Smooth muscle cell (in vitro differentiated cells): ENCODE results near the gene CUEDC1. TPM values are rescaled to one million over a fixed set of nuclear protein-coding genes. Genes with fewer than 3 reads are reported as not detected.

ENCODE experiments used
- DNase-seq: peaks from one replicate; lab custom pipeline; 2025; ENCODE audit not compliant: unreplicated experiment; lab: John Stamatoyannopoulos, UW
- H2AFZ ChIP-seq: fragments of 200-600 bp; sonication (generic); 2 replicates; pipeline ENCODE4 v1.6.0; 2016; ENCODE audit warnings: antibody characterized with exemption, low read depth, mild to moderate bottlenecking
- H3F3A ChIP-seq: fragments of 200-600 bp; sonication (generic); 2 replicates; pipeline ENCODE4 v1.6.0; 2017; ENCODE audit warnings: antibody characterized with exemption, low read depth
- H3K27ac ChIP-seq: fragments of 200-600 bp; sonication (generic); 2 replicates; pipeline ENCODE4 v1.5.1; 2016; ENCODE audit warnings: low read depth, mild to moderate bottlenecking
- H3K27me3 ChIP-seq: fragments of 200-600 bp; sonication (generic); 2 replicates; pipeline ENCODE4 v1.6.1; 2016; ENCODE audit warnings: low read depth, mild to moderate bottlenecking
- H3K36me3 ChIP-seq: fragments of 200-600 bp; sonication (generic); 2 replicates; pipeline ENCODE4 v1.5.1; 2016; ENCODE audit warnings: low read depth
- H3K4me1 ChIP-seq: fragments of 200-600 bp; sonication (generic); 2 replicates; pipeline ENCODE4 v1.5.1; 2016; ENCODE audit warnings: low read depth
- H3K4me2 ChIP-seq: fragments of 200-600 bp; sonication (generic); 2 replicates; pipeline ENCODE4 v1.6.0; 2016; ENCODE audit warnings: mild to moderate bottlenecking
- H3K4me3 ChIP-seq: fragments of 200-600 bp; sonication (generic); 2 replicates; pipeline ENCODE4 v1.5.1; 2016; ENCODE audit warnings: mild to moderate bottlenecking
- H3K79me2 ChIP-seq: fragments of 200-600 bp; sonication (generic); 2 replicates; pipeline ENCODE4 v1.6.0; 2016; ENCODE audit warnings: low read depth, mild to moderate bottlenecking
- H3K9ac ChIP-seq: fragments of 200-600 bp; sonication (generic); 2 replicates; pipeline ENCODE4 v1.6.0; 2016; ENCODE audit warnings: low read depth
- H3K9me3 ChIP-seq: fragments of 200-600 bp; sonication (generic); replicated peaks from 2 replicates; pipeline ENCODE4 v1.5.1; 2016; ENCODE audit warnings: low read depth
- H4K20me1 ChIP-seq: fragments of 200-600 bp; sonication (generic); 2 replicates; pipeline ENCODE4 v1.6.0; 2016; ENCODE audit warnings: low read depth
- WGBS: methylation state at CpG from one replicate; pipeline ENCODE4 v1.1.7; 2016; ENCODE audit warnings: low lambda C conversion rate; 5-methylcytosine and 5-hydroxymethylcytosine counted together
- polyA plus RNA-seq: library from polyadenylated mRNA; unstranded; fragments of >200 nt; fragmentation: Nextera tagmentation; extraction: Ambion mirVana; gene quantifications from 2 replicates; pipeline ENCODE4 v1.2.1, GENCODE V29; 2016
- total RNA-seq: library from RNA; depleted of rRNA; stranded (reverse); fragments of >200 nt; gene quantifications from 2 replicates; pipeline ENCODE4 v1.2.3, GENCODE V29; 2014
- TF ChIP-seq, protein P1 (sequence below): fragments of 200-600 bp; sonication (generic); IDR thresholded peaks from 2 replicates; pipeline ENCODE4 v1.5.1; 2017; ENCODE audit warnings: borderline replicate concordance, mild to moderate bottlenecking, antibody characterized with exemption; ENCODE audit not compliant: insufficient read depth, poor library complexity, severe bottlenecking

CUEDC1 gene
- total and polyA plus RNA-seq, 2 experiments from 2014 or later, result 11.1 to 11.7 TPM

DNA sequence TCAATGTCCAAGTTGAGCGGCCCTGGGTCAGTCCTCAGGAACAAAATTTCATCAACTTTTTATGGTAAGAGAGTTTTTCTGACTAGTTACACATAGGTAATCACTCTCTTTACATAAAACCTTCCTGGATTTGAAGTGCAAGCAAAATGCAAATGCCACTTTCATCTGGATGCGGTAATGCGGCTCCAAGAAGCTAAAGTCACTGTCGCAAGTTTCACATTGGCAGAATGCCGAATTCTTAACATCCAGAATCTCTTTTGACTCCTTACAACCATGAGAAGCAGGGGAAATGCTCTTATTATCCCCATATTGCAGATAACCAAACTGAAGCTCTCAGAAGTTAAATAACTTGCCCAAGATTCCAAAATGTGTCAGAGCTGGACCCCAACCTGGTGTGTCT lies 135.3 kb downstream of the CUEDC1 start:
- Histone ChIP-seq H3K4me3 (no peak overlapping the region), H3K9ac (no peak overlapping the region), H3K36me3 (no peaks in the 10 kb centered on the region), H3K27ac (no peak overlapping the region), H3K27me3 (no peaks in the 10 kb centered on the region), H4K20me1 (no peaks in the 10 kb centered on the region), H3K4me2 (no peak overlapping the region), H3K9me3 (no peaks in the 10 kb centered on the region), H3F3A (no peaks in the 10 kb centered on the region), H2AFZ (no peak overlapping the region), H3K79me2 (no peaks in the 10 kb centered on the region), H3K4me1 (peaks cover 11% of the 10 kb centered on the region)
- DNase-seq, result no peak
- TF ChIP-seq, protein P1, sequence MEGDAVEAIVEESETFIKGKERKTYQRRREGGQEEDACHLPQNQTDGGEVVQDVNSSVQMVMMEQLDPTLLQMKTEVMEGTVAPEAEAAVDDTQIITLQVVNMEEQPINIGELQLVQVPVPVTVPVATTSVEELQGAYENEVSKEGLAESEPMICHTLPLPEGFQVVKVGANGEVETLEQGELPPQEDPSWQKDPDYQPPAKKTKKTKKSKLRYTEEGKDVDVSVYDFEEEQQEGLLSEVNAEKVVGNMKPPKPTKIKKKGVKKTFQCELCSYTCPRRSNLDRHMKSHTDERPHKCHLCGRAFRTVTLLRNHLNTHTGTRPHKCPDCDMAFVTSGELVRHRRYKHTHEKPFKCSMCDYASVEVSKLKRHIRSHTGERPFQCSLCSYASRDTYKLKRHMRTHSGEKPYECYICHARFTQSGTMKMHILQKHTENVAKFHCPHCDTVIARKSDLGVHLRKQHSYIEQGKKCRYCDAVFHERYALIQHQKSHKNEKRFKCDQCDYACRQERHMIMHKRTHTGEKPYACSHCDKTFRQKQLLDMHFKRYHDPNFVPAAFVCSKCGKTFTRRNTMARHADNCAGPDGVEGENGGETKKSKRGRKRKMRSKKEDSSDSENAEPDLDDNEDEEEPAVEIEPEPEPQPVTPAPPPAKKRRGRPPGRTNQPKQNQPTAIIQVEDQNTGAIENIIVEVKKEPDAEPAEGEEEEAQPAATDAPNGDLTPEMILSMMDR, result no peak
- WGBS, result 81% methylated on average over 5 of the region's 5 CpGs

DNA sequence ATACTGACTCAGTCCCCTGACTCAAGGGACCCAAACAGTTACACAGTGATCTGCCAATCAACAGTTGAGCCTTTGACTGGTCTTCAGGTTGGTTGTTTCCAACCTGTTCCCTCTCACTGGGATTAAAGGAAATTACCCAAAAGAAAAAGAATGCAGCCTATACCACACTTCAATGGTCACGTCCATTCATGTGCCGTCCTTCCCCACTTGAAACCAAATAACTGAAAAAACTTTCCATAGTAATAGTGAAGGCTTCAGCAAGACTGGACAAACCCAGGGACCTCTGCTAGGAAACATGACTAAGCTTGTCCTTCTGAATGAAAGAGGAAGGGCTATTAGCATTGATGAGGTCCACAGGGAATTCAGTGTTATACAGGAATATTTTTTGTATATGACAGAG lies 135.9 kb downstream of the CUEDC1 start:
- no peak overlapping the region for H3K4me2 ChIP-seq
- H3K4me3 ChIP-seq, result no peak overlapping the region
- no peak for DNase-seq
- no peaks in the 10 kb centered on the region for H4K20me1 ChIP-seq
- H3K79me2 ChIP-seq, result no peaks in the 10 kb centered on the region
- TF ChIP-seq, protein P1, result no peak
- no peak overlapping the region for H3K9ac ChIP-seq
- H3K4me1 ChIP-seq, result peaks cover 11% of the 10 kb centered on the region
- H3F3A ChIP-seq, result no peaks in the 10 kb centered on the region
- no peaks in the 10 kb centered on the region for H3K9me3 ChIP-seq
- H3K27ac ChIP-seq, result no peak overlapping the region
- no peak overlapping the region for H2AFZ ChIP-seq
- no peaks in the 10 kb centered on the region for H3K27me3 ChIP-seq
- WGBS, result 84% methylated on average over 2 of the region's 2 CpGs
- H3K36me3 ChIP-seq, result no peaks in the 10 kb centered on the region

DNA sequence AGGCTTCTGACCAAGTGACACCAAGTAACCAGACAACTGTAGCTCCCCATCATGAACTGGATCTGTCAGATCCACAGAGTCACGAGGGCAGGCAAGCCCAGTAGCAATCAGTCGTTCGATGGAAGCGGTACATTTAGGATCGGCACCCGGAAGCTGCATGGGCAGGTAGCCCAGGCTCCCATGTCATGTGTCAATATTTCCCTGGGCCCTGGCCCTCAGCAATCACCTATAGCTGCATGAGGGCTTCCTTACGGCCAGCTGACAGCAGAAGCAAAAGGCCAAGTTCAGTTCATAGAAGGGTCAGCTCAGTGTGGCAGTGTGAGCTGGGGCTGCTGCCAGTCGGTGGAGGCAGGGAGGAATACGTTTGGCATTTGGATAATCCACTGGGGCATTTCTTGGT lies 137.1 kb downstream of the CUEDC1 start:
- TF ChIP-seq, protein P1, result no peak
- H3K36me3 ChIP-seq, result no peaks in the 10 kb centered on the region
- H3K27ac ChIP-seq, result no peak overlapping the region
- 82% methylated on average over 9 of the region's 9 CpGs for WGBS
- H3K4me3 ChIP-seq, result no peak overlapping the region
- H3K27me3 ChIP-seq, result no peaks in the 10 kb centered on the region
- H3F3A ChIP-seq, result no peaks in the 10 kb centered on the region
- DNase-seq, result no peak
- no peak overlapping the region for H3K4me2 ChIP-seq
- H3K9ac ChIP-seq, result no peak overlapping the region
- H3K9me3 ChIP-seq, result no peaks in the 10 kb centered on the region
- H3K4me1 ChIP-seq, result peaks cover 1% of the 10 kb centered on the region
- H2AFZ ChIP-seq, result no peak overlapping the region
- no peaks in the 10 kb centered on the region for H4K20me1 ChIP-seq
- no peaks in the 10 kb centered on the region for H3K79me2 ChIP-seq

DNA sequence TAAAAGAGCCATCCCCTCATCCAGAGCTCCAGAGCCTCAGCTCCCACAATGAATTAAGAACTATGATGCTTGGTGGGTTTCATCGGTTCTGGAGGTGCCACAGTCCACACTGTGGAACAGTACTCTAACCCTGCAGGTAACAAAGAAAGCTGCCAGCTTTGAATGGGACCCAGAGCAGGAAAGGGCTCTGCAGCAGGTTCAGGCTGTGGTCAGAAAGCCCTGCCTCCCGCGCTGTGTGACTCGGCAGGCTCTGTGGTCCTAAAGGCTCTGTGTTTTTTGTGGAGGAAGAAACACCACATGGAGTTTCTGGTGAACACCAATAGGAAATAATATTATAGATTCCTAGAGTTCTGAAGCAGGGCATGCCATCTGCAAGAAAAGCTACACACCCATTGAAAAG lies 137.9 kb downstream of the CUEDC1 start:
- TF ChIP-seq, protein P1, result no peak
- Histone ChIP-seq H3K9me3 (no peaks in the 10 kb centered on the region), H3K4me1 (no peaks in the 10 kb centered on the region), H3F3A (no peaks in the 10 kb centered on the region), H3K36me3 (no peaks in the 10 kb centered on the region), H3K27ac (no peak overlapping the region), H3K79me2 (no peaks in the 10 kb centered on the region), H3K4me2 (no peak overlapping the region), H3K4me3 (no peak overlapping the region), H3K27me3 (no peaks in the 10 kb centered on the region), H3K9ac (no peak overlapping the region), H2AFZ (no peak overlapping the region), H4K20me1 (no peaks in the 10 kb centered on the region)
- DNase-seq, result no peak
- WGBS, result 94% methylated on average over 4 of the region's 4 CpGs
